Mesenchymal stem cell (in vitro differentiated cells and primary cell): Measurements from ENCODE around the gene FER1L5.

Experiments used
- DNase-seq: peaks from one replicate; pipeline ENCODE4 v3.0.0-alpha.2; 2013
- H2AFZ ChIP-seq: one replicate; pipeline ENCODE4 v1.6.1; 2013; ENCODE audit warnings: low read depth, mild to moderate bottlenecking, control low read depth, inconsistent platforms, low read length, moderate library complexity
- H2AK5ac ChIP-seq: 2 replicates; pipeline ENCODE4 v1.6.1; 2013; ENCODE audit warnings: low read length, moderate library complexity, mild to moderate bottlenecking, inconsistent platforms; ENCODE audit not compliant: severe bottlenecking
- H2BK120ac ChIP-seq: one replicate; pipeline ENCODE4 v1.6.1; 2013; ENCODE audit warnings: low read depth, mild to moderate bottlenecking, inconsistent platforms, low read length, moderate library complexity
- H2BK12ac ChIP-seq, 2 experiments: one replicate each; pipeline ENCODE4 v1.6.1; 2013; ENCODE audit warnings: inconsistent platforms in 2 of 2, low read length in 2 of 2, mild to moderate bottlenecking in 2 of 2, moderate library complexity in 2 of 2, control low read depth in 1 of 2
- H2BK15ac ChIP-seq: one replicate; pipeline ENCODE4 v1.6.1; 2013; ENCODE audit warnings: mild to moderate bottlenecking, low read depth, inconsistent platforms; ENCODE audit not compliant: poor library complexity, severe bottlenecking
- H2BK5ac ChIP-seq: 2 replicates; pipeline ENCODE4 v1.6.1; 2013; ENCODE audit warnings: low read depth, mild to moderate bottlenecking, low read length, control low read depth, inconsistent platforms; ENCODE audit not compliant: poor library complexity, severe bottlenecking
- H3K14ac ChIP-seq, 2 experiments: one replicate each; pipeline ENCODE4 v1.6.1; 2013; ENCODE audit warnings: inconsistent platforms in 2 of 2, low read length in 2 of 2, control low read depth in 1 of 2, mild to moderate bottlenecking in 1 of 2, moderate library complexity in 1 of 2
- H3K18ac ChIP-seq, 2 experiments: one replicate each; pipeline ENCODE4 v1.6.1; 2013; ENCODE audit warnings: inconsistent platforms in 2 of 2, low read length in 2 of 2, control low read depth in 1 of 2, low read depth in 1 of 2, mild to moderate bottlenecking in 1 of 2
- H3K23ac ChIP-seq, 2 experiments: one replicate each; pipeline ENCODE4 v1.6.1; 2013; ENCODE audit warnings: inconsistent platforms in 2 of 2, low read length in 2 of 2, mild to moderate bottlenecking in 2 of 2, moderate library complexity in 2 of 2, control low read depth in 1 of 2
- H3K27ac ChIP-seq: 2 replicates; pipeline ENCODE4 v1.5.1; 2013; ENCODE audit warnings: mild to moderate bottlenecking, moderate library complexity, low read length, control low read depth, inconsistent platforms; ENCODE audit not compliant: poor library complexity, severe bottlenecking
- H3K27me3 ChIP-seq, 2 experiments: 2 replicates each; pipeline versions ENCODE4 v1.6.1 to v1.7.0; 2013; ENCODE audit warnings: low read length in 2 of 2, mild to moderate bottlenecking in 2 of 2, moderate library complexity in 2 of 2, control low read depth in 1 of 2, inconsistent platforms in 1 of 2; ENCODE audit not compliant: control insufficient read depth in 1 of 2, insufficient read depth in 1 of 2
- H3K36me3 ChIP-seq, 2 experiments: 2 replicates each; pipeline versions ENCODE4 v1.6.1 to v1.7.0; 2013; ENCODE audit warnings: low read length in 2 of 2, control low read depth in 1 of 2, inconsistent platforms in 1 of 2, low read depth in 1 of 2, mild to moderate bottlenecking in 1 of 2; ENCODE audit not compliant: insufficient read depth in 2 of 2, control insufficient read depth in 1 of 2
- H3K4ac ChIP-seq, 2 experiments: one replicate each; pipeline ENCODE4 v1.6.1; 2013; ENCODE audit warnings: inconsistent platforms in 2 of 2, low read length in 2 of 2, mild to moderate bottlenecking in 2 of 2, moderate library complexity in 2 of 2, control low read depth in 1 of 2, low read depth in 1 of 2
- H3K4me1 ChIP-seq: 2 replicates; pipeline ENCODE4 v1.6.1; 2013; ENCODE audit warnings: low read depth, low read length, control low read depth; ENCODE audit not compliant: control insufficient read depth, insufficient read depth
- H3K4me2 ChIP-seq: 2 replicates; pipeline ENCODE4 v1.6.1; 2013; ENCODE audit warnings: low read length, mild to moderate bottlenecking, inconsistent platforms; ENCODE audit not compliant: poor library complexity, severe bottlenecking
- H3K4me3 ChIP-seq, 2 experiments: 2 replicates each; pipeline versions ENCODE4 v1.5.1 to v1.7.0; 2013; ENCODE audit warnings: low read length in 2 of 2, mild to moderate bottlenecking in 2 of 2, control low read depth in 1 of 2, low read depth in 1 of 2; ENCODE audit not compliant: insufficient read depth in 1 of 2
- H3K79me1 ChIP-seq: replicated peaks from 2 replicates; pipeline ENCODE4 v1.6.1; 2013; ENCODE audit warnings: mild to moderate bottlenecking, control low read depth, low read length, inconsistent platforms; ENCODE audit not compliant: poor library complexity, severe bottlenecking
- H3K9ac ChIP-seq: 2 replicates; pipeline ENCODE4 v1.7.0; 2013; ENCODE audit warnings: mild to moderate bottlenecking, low read length, moderate library complexity
- H3K9me3 ChIP-seq: 2 replicates; pipeline ENCODE4 v1.7.0; 2013; ENCODE audit warnings: mild to moderate bottlenecking, low read length; ENCODE audit not compliant: control insufficient read depth
- H4K8ac ChIP-seq: one replicate; pipeline ENCODE4 v1.6.1; 2013; ENCODE audit warnings: inconsistent platforms, mild to moderate bottlenecking, low read length, moderate library complexity
- H4K91ac ChIP-seq: one replicate; pipeline ENCODE4 v1.6.1; 2013; ENCODE audit warnings: mild to moderate bottlenecking, low read length, inconsistent platforms
- WGBS: methylation state at CpG from one replicate; pipeline ENCODE4 v1.1.7; 2013; ENCODE audit warnings: mixed read lengths; 5-methylcytosine and 5-hydroxymethylcytosine counted together

FER1L5 gene

DNA sequence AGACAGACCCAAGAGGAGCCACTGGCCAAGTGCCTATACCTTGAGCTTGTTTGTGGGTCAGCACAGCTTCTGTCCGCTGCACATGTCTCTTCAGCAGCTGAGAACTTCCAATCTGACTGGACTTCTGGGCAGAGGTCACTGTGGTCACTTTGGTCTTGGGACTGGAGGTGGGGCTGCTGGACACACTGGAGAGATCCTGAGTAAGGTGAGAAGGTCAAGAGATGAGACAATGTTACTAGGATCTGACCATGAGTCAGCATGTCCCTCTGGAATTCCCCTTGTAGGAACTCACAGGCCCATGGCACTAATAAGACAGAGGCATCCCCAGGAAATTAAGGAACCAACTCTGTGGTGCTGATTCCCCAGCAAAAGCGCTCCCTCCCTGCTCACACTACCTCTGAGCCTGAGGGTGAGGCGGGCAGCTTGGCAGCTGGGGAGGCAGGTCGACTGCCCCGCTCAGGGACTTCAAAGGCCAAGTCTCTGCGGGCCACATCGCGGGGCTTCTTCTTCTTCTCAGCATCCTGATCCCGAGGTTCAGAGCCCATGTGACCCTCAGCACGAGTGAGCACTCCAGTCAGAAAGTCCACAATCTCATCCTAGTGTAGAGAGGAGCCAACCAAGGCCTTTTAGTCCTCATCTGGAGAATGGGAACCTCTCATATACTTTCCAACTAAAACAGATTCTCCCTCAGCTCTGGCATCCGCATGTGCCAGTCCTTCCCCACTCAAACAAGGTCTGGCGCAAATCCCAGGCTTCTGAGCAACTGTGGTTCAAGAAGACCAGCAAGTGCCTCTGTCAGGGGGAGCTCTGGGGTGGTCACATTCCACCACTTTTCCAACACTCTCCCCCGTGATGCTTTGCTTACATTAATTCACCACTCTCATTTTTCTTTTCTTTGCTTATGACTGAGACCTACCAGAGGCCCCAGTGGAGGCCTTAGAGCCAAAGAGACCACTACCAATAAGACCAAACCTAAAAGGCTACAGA, 33.8 kb upstream of the FER1L5 start:
- Histone ChIP-seq H3K79me1 (peaks cover 47% of the 10 kb centered on the region), H3K18ac (no peak overlapping the region), H2BK5ac (no peak overlapping the region), H3K4me2 (no peak overlapping the region), H2BK120ac (no peak overlapping the region), H3K9ac (no peak overlapping the region), H3K9me3 (no peaks in the 10 kb centered on the region), H3K36me3 (peaks cover 68 to 97% of the 10 kb centered on the region in 2 experiments), H2AK5ac (no peak overlapping the region), H4K91ac (no peak overlapping the region), H4K8ac (no peak overlapping the region), H2AFZ (no peak overlapping the region), H2BK15ac (peak overlapping the region; percentile 34), H3K4ac (no peak overlapping the region), H3K14ac (no peak overlapping the region), H3K4me3 (peak overlapping the region in 1 of 2 experiments; percentile 15), H3K23ac (no peak overlapping the region), H3K27me3 (no peaks in the 10 kb centered on the region), H2BK12ac (no peak overlapping the region), H3K4me1 (peaks cover 8% of the 10 kb centered on the region), H3K27ac (no peak overlapping the region)
- WGBS: 92% methylated on average over 13 of the region's 13 CpGs
- peak; percentile 81 for DNase-seq

DNA sequence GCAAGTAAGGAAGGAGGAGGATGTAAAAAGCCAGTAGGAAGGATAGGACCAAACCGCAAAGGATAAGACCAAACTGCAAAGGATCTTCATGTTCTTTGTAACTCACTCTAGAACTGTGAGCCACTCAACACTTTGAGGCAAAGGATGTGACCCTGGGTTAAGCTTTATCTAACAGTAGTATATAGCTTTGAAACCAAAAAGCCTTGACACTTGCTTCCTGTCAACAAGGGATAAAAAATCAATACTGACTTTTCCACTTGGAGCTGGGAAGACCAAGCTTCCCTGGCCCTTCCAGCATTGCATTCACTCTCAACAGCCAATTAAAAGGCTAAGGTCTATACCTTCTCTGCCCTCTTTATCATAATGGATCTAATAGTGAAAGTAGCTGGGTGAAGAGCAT, 26.4 kb upstream of the FER1L5 start:
- no peak overlapping the region for H2BK12ac ChIP-seq
- H2AFZ ChIP-seq: no peak overlapping the region
- H2BK15ac ChIP-seq: no peak overlapping the region
- H3K4ac ChIP-seq: no peak overlapping the region
- H3K23ac ChIP-seq: no peak overlapping the region
- H3K4me2 ChIP-seq: no peak overlapping the region
- DNase-seq: no peak
- peak overlapping the region; percentile 63 for H2AK5ac ChIP-seq
- peaks cover 36 to 47% of the 10 kb centered on the region in 2 experiments for H3K36me3 ChIP-seq
- H3K4me1 ChIP-seq: peaks cover 14% of the 10 kb centered on the region
- H4K91ac ChIP-seq: no peak overlapping the region
- H2BK5ac ChIP-seq: no peak overlapping the region
- H3K9me3 ChIP-seq: no peaks in the 10 kb centered on the region
- no peak overlapping the region for H3K9ac ChIP-seq
- H3K27ac ChIP-seq: no peak overlapping the region
- WGBS: no CpG with 5 or more reads among the region's 1 CpG
- no peak overlapping the region for H3K14ac ChIP-seq
- no peak overlapping the region for H3K18ac ChIP-seq
- no peaks in the 10 kb centered on the region for H3K27me3 ChIP-seq
- no peak overlapping the region for H4K8ac ChIP-seq
- peaks cover 23% of the 10 kb centered on the region for H3K79me1 ChIP-seq
- no peak overlapping the region for H3K4me3 ChIP-seq
- H2BK120ac ChIP-seq: no peak overlapping the region

DNA sequence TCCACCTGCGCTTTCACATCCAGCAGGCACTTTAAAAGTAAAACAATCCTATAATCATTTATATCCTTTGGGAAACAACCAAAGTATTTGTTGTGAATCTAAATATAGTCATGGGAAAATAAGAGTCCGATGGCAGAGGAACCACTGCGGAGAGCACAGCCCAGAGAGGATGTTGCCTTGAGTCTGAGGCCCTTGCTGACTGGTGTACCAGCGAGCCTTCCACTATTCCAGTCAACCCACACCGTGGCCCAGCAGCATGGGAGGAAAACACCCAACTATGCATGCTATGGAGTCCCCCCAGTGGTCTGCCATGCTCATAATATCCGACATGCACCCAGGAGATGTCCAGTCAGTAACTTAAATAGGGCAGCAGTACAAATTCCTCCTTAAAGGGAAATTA, 26.0 kb upstream of the FER1L5 start:
- Histone ChIP-seq H2BK12ac (no peak overlapping the region), H2BK120ac (no peak overlapping the region), H3K18ac (no peak overlapping the region), H3K36me3 (peaks cover 32 to 42% of the 10 kb centered on the region in 2 experiments), H3K9me3 (no peaks in the 10 kb centered on the region), H3K23ac (no peak overlapping the region), H3K4ac (no peak overlapping the region), H3K4me3 (no peak overlapping the region), H3K4me1 (peaks cover 14% of the 10 kb centered on the region), H3K79me1 (peaks cover 22% of the 10 kb centered on the region), H4K91ac (peak overlapping the region; percentile 48), H2BK5ac (no peak overlapping the region), H3K9ac (peak overlapping the region; percentile 88), H3K27ac (no peak overlapping the region), H2BK15ac (no peak overlapping the region), H4K8ac (no peak overlapping the region), H2AFZ (no peak overlapping the region), H3K14ac (no peak overlapping the region), H3K4me2 (no peak overlapping the region), H3K27me3 (no peaks in the 10 kb centered on the region), H2AK5ac (peak overlapping the region; percentile 96)
- WGBS: 99% methylated on average over 5 of the region's 6 CpGs
- DNase-seq: no peak

- Histone ChIP-seq H3K27ac (peak overlapping the region; percentile 4), H3K23ac (no peak overlapping the region), H3K79me1 (peaks cover 22% of the 10 kb centered on the region), H3K18ac (no peak overlapping the region), H4K8ac (no peak overlapping the region), H2BK5ac (no peak overlapping the region), H3K27me3 (no peaks in the 10 kb centered on the region), H3K4ac (no peak overlapping the region), H3K9ac (peak overlapping the region; percentile 88), H3K36me3 (peaks cover 32 to 38% of the 10 kb centered on the region in 2 experiments), H2AFZ (no peak overlapping the region), H2AK5ac (peak overlapping the region; percentile 96), H3K14ac (no peak overlapping the region), H2BK12ac (no peak overlapping the region), H3K4me1 (peaks cover 14% of the 10 kb centered on the region), H3K4me3 (peak overlapping the region in 1 of 2 experiments; percentile 47), H2BK120ac (no peak overlapping the region), H3K4me2 (no peak overlapping the region), H2BK15ac (no peak overlapping the region), H3K9me3 (no peaks in the 10 kb centered on the region), H4K91ac (no peak overlapping the region)
- DNase-seq: no peak
- WGBS: 99% methylated on average over 4 of the region's 4 CpGs
Measured at GRCh38 chr2:96617012-96617411, 25.6 kb upstream of the FER1L5 start.
